HK-2 (cell line): ENCODE data around the gene LPP.
A peak's percentile ranks its signal among the peaks of the same experiment; 100 is the strongest.

Experiments
- DNase-seq: peaks from one replicate; pipeline ENCODE4 v3.0.0-alpha.2; 2018; ENCODE audit not compliant: unreplicated experiment

LPP gene

GRCh38 chr3:188914552-188914951 lies 760.6 kb downstream of the LPP start:
- DNase-seq = no peak

DNA sequence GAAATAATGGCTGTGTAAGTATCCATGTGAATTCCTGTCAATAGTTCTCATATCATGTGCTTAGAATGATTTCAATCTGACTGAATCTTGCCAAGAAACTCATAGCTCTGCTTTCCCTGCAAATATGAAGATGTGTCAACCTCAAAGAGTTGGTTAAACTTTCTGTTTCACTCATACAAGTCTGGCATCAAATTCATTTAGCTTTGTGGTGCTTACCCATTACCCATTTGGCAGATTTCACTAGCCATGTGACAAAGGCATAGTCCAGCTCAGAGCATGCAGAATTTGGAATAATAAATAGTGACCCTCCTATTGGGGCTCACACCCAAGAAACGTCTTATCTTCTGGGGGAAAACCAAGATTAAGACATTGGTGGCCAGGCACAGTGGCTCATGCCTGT lies 761.2 kb downstream of the LPP start:
- DNase-seq = no peak

- no peak for DNase-seq
Measured at GRCh38 chr3:188916934-188917401, 763.0 kb downstream of the LPP start.

GRCh38 chr3:188918093-188918492 lies 764.1 kb downstream of the LPP start:
- DNase-seq = no peak

DNA sequence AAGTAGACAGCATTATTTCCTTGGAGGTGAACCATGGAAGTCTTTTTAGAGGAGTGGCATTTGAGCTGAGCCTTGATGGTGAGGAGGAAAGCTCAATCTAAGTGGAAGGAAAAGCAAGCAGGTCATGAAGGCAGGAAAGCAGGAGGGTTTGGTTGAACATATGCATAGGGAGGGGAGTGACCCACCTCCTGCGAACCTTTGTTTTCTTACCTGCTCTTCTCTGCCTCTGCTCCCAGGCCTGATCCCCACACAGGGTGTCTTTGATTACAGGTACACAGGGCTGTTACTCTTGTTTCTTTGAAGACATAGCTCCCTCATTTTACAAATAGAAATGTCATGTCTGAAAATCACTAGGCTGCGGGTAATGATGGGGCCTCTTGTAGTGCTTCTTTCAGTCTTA lies 769.7 kb downstream of the LPP start:
- DNase-seq = no peak

DNA sequence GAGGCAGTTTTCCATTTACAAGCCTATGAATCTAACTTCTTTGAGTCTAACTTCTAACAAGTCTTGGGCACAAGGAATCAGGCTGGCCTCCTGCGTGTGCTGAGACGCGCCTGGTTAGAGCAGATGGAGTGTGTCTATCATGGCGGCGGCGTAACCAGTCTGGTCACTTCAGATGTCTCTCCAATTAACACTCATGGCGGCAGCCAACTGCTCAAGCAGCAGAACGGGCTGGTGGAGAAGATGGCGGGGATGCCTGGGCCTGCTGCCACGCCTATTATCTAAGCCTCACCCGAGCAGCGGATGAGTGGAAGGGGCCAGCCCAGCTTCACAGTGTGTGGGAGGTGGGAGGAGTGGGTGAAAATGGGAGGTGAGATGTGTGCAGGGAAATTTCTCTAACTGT lies 771.4 kb downstream of the LPP start:
- no peak for DNase-seq

DNA sequence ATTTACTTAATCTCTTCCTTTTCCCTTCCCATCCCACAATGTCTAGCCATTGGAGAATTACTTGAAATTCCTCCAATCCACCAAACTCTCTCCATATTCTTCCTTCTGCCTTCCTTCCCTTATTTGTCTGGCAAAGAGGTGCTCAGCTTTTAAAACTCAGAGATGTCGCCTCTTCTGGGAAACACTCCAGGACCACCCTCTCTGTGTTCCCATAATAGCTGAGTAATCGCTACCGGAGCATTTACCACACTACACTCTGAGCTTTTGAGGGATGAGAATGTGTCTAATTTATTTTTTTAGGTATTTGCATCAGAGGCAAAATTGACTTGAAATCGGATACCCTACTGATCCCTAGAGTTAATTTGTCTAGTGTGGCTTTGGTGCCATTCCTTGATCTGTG lies 772.2 kb downstream of the LPP start:
- DNase-seq = no peak

DNA sequence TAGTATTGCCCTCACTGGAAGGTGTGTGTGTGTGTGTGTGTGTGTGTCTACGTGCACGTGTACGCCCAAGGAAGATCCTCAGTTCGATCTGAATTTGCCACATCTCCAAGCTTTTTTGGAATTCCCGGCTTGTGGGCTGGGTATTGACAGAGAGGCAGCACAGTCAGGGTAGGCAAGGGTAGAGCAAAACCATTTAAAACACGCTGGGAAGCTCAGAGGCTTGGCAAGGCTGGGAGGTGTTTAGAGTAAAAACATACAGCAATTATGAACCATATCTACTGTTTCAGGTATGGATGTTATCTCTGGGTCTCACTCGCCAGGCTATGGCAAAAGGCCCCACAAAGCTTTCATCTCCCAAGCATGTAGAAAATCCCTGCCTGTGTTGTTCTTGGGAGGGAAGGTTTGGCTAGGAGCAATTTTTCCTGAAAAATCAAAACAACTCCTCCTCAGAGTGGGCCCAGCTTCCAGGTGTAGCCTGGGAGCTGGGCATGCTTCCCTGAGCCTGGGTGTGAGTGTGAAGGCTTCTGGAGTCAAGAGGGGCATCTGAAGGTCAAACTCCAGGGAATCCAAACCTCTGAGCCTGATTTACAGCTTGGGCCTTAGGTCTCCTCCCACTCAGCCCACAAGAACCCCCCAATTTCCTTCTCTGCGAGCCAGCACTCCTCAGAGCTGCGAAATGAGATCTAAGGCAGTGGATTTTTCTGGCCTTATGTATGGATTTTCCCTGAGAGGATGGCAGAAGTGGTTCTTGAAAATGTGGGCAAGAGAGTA lies 773.0 kb downstream of the LPP start:
- no peak for DNase-seq

GRCh38 chr3:188927971-188928370 lies 774.0 kb downstream of the LPP start:
- no peak for DNase-seq

GRCh38 chr3:188929137-188929536 lies 775.2 kb downstream of the LPP start:
- no peak for DNase-seq

DNA sequence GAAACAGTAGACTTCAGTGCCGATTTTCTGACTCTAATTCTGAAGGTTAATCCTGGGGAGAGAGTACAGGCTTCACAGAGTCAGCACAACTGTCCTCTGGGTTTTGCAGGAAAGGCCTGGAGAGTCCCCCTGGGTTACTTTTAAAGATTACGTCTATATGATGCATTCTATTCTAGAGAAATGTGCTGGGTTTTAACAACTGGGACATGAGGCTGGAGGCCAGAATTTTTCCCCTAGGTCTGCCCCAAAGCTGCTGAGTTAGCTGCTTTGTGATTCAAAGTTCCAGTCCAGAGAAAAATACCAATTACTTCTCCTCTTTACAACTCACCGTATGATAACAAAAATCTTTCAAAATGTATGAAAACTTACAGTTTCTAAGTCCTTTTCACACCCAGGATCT lies 777.1 kb downstream of the LPP start:
- no peak for DNase-seq

GRCh38 chr3:188931531-188931930 lies 777.6 kb downstream of the LPP start:
- DNase-seq = peak; percentile 52

- DNase-seq = no peak
Measured at GRCh38 chr3:188934989-188935388, 781.0 kb downstream of the LPP start.

DNA sequence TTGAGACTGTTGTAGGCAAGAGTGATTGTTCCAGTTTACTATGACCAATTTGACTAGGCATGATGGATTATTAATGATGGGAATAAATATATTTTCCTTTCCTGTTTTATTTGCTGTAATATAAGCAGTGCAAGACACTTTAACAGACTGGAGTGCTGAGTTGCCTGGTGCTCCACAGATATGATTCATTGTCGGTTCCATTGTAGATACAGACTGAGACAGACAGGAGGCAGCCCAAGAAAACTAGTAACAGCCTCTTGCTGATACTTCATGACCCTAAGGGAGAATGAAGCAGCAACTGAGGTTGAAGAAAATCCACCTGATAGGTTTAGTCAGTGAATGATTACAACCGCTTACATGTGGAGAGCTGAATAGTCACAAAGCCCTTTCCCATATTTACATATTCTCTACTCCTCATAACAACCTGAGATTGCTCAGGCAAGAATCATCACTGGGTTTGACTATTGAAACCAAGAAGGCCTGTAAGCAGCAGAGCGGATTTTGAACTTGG lies 782.7 kb downstream of the LPP start:
- DNase-seq = no peak

- no peak for DNase-seq
Measured at GRCh38 chr3:188937389-188937788, 783.4 kb downstream of the LPP start.

DNA sequence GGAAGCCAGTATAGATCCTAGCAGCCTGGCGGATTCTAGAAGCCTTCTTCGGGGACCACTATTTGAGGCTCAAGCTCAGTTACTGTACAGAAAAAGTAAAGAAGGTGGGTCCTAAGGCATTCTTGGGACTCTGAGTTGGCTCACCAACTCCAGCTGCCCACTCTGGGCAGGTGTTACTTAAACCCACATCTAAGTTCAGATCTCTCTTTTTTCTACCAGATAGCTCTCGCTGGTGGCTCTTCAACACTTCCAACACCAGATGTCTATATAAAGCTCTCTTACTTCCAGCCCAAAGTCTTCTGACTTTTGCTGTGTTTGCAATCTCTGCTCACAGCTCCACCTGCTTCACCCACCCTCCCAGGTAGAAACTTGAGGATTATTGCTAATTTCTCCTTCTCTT lies 785.0 kb downstream of the LPP start:
- DNase-seq = no peak

DNA sequence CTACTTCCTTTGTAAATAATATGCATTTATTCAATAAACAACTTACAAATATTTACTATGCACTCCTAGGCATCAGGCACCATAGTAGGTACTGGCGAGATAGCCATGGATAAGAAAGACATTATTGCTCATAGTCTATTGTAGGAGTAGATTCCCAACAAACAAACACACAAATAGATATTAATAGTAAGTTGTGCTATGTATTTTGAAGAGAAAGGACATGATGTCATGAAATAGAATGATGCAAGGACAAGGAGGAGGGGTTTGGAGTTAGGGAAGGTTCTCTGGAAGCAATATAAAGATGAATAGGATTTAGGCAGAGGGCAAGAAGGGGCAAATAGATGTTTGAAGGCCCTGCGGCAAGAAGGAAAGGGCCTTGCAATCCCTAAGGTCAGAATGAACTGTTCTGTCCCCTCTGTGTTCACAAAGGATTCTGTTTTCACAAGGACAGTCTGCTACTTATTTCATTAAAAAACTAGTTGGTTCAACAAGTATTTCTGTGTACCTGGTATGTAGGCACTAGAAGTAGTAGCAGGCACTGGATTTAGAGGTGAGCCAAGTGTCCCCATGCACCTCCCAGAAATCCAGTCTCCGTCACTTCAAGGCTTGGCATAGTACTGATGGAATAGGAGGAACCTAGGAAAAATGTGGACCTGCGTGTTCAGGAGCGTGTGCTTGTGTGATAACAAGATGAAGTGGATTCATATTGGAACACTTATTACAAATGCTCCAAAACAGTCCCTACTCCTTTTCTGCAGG lies 786.0 kb downstream of the LPP start:
- DNase-seq = no peak
